Nucleus accumbens (tissue), 56 donors: ENCODE measurements around the gene TAAR6.
"Not testable (repeated sequence)": the region's sequence is repeated elsewhere in the genome, so short reads cannot be mapped to it uniquely, and the experiment has no call there.

Experiments
- DNase-seq, 56 donors: peaks; one replicate each; lab custom pipeline; 2025; lab: John Stamatoyannopoulos, UW

TAAR6 gene

GRCh38 chr6:132570221-132570777, at the start of gene TAAR6:
Gene TAAR6 (plus strand): TSS chr6:132570322. CDS start chr6:132570322, 0 bp downstream.
- DNase-seq, result peak in 48 of 56 donors; percentile 4 to 74 (median 32)

GRCh38 chr6:132520953-132521352, 49.2 kb upstream of the TAAR6 start:
- DNase-seq, result no peak

- DNase-seq, result no peak
Observed at GRCh38 chr6:132524646-132525045, 45.5 kb upstream of the TAAR6 start.

GRCh38 chr6:132525866-132526265, 44.3 kb upstream of the TAAR6 start:
- no peak for DNase-seq

- DNase-seq, result no peak
Observed at GRCh38 chr6:132526461-132526860, 43.7 kb upstream of the TAAR6 start.

- DNase-seq, result no peak
Observed at GRCh38 chr6:132527791-132528190, 42.3 kb upstream of the TAAR6 start.

- DNase-seq, result peak in 38 of 56 donors; percentile 2 to 71 (median 26)
Observed at GRCh38 chr6:132530293-132530974, 39.7 kb upstream of the TAAR6 start.

GRCh38 chr6:132534546-132534945, 35.6 kb upstream of the TAAR6 start:
- DNase-seq, result not testable (repeated sequence)

GRCh38 chr6:132537145-132537544, 33.0 kb upstream of the TAAR6 start:
- DNase-seq, result no peak

GRCh38 chr6:132537977-132538376, 32.1 kb upstream of the TAAR6 start, which contains the start of gene TAAR9:
Gene TAAR9 (plus strand): TSS chr6:132538277. CDS start chr6:132538290, 13 bp downstream.
- DNase-seq, result no peak

- no peak for DNase-seq
Observed at GRCh38 chr6:132544826-132545225, 25.3 kb upstream of the TAAR6 start.

GRCh38 chr6:132548746-132549463, 21.2 kb upstream of the TAAR6 start:
- no peak for DNase-seq

GRCh38 chr6:132551214-132551613, 18.9 kb upstream of the TAAR6 start:
- DNase-seq, result no peak

GRCh38 chr6:132552372-132552771, 17.8 kb upstream of the TAAR6 start, which contains the start of gene TAAR8:
Gene TAAR8 (plus strand): TSS chr6:132552672. CDS start chr6:132552693, 21 bp downstream.
- DNase-seq, result no peak

- not testable (repeated sequence) for DNase-seq
Observed at GRCh38 chr6:132560087-132560486, 10.0 kb upstream of the TAAR6 start.

- DNase-seq, result no peak
Observed at GRCh38 chr6:132566404-132566803, 3.7 kb upstream of the TAAR6 start.

- DNase-seq, result no peak
Observed at GRCh38 chr6:132567566-132567965, 2.6 kb upstream of the TAAR6 start.

- no peak for DNase-seq
Observed at GRCh38 chr6:132568611-132569010, 1.5 kb upstream of the TAAR6 start.

- DNase-seq, result peak in 44 of 56 donors; percentile 2 to 80 (median 46)
Observed at GRCh38 chr6:132569170-132569569, 952 bp upstream of the TAAR6 start.

GRCh38 chr6:132571774-132572173, 1.7 kb downstream of the TAAR6 start:
- DNase-seq, result no peak

- DNase-seq, result no peak
Observed at GRCh38 chr6:132584698-132585097, 14.6 kb downstream of the TAAR6 start.
